Measurements from ENCODE around the gene KRTAP10-6.

- TF ChIP-seq CTCF (IDR thresholded peaks at IDR 0.05 in 8 of 11, conservative IDR thresholded peaks at IDR 0.05 in 3 of 11) (no peak), POLR2AphosphoS5 (IDR thresholded peaks at IDR 0.05) (no peak)
These were observed 19.8 kb upstream of the KRTAP10-6 start, which contains the start of gene KRTAP10-8 for GRCh38 chr21:44612029-44612486.
